C4-2B (cell line): ENCODE data around the gene KLHL26.

ENCODE experiments used
- ZFX ChIP-seq: fragments of 450-650 bp; IDR thresholded peaks from 2 replicates; pipeline ENCODE4 v1.6.1; 2017
- TF ChIP-seq, protein P1 (sequence below): fragments of 450-650 bp; conservative IDR thresholded peaks from 2 replicates; pipeline ENCODE4 v1.5.1; 2017; ENCODE audit warnings: mild to moderate bottlenecking

DNA sequence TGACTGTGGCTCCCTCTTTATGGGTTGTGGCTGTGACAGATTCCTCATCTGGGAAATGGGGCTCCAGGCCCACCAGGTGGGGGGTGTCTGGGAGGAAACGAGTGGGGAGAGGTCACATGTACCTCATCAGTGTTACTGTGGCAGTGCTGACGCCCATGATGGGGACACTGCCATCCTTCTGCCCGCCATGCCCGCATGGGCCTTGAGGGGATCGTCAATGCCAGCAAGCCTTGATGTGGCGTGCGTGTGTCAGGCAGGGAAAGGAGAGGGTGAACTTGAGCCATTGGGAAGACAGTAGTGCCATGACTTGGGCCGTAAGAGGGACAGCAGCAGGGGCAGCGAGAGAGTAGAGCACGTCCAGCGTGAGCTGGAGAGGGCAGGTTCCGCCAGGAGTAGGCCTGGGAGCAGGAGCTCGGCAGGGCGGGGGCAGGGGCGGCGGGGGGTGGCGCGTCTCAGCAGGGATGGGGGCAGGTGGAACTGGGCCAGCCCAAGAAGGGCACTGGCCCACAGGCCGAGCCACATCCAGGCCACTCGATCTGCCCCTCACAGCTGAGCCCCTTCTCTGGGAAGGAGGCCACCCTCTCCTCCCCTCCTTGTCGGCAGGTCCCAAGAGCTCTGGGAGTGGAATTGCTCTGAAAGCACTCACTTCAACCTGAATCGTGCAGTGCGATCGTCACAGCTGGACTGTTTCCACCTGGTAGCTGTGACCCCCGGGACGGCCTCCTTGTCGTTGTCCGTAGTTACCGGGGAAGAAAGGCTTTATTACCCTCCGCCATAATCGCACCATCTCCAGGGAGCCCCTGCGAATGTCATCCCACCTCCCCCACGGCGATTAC is 9.9 kb downstream of the KLHL26 start:
- TF ChIP-seq, protein P1, sequence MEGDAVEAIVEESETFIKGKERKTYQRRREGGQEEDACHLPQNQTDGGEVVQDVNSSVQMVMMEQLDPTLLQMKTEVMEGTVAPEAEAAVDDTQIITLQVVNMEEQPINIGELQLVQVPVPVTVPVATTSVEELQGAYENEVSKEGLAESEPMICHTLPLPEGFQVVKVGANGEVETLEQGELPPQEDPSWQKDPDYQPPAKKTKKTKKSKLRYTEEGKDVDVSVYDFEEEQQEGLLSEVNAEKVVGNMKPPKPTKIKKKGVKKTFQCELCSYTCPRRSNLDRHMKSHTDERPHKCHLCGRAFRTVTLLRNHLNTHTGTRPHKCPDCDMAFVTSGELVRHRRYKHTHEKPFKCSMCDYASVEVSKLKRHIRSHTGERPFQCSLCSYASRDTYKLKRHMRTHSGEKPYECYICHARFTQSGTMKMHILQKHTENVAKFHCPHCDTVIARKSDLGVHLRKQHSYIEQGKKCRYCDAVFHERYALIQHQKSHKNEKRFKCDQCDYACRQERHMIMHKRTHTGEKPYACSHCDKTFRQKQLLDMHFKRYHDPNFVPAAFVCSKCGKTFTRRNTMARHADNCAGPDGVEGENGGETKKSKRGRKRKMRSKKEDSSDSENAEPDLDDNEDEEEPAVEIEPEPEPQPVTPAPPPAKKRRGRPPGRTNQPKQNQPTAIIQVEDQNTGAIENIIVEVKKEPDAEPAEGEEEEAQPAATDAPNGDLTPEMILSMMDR, result no peak
- TF ChIP-seq ZFX, result no peak
